A673 (cell line): Measurements from ENCODE around the gene CDC6. TPM values are rescaled to one million over a fixed set of nuclear protein-coding genes. Genes with fewer than 3 reads are reported as not detected.

Source experiments
- BruUV-seq: library from RNA; stranded (reverse); fragments of 400-500 nt; replicated peaks from 2 replicates; lab custom pipeline; 2021; lab: Mats Ljungman, UMichigan
- CTCF ChIA-PET: fragments of 300-600 bp; sonication (Branson Sonifier 250); formaldehyde crosslinking; loops from one replicate; lab custom pipeline; 2022; ENCODE audit warnings: antibody characterized with exemption; lab: Charles Lee
- POLR2A ChIA-PET: fragments of 300-600 bp; sonication (Branson Sonifier 250); formaldehyde crosslinking; loops from one replicate; lab custom pipeline; 2022; ENCODE audit warnings: antibody characterized with exemption; ENCODE audit not compliant: low non-redundant PET; lab: Charles Lee
- DNase-seq: peaks from one replicate; pipeline ENCODE4 v3.0.0-alpha.2; 2015; ENCODE audit warnings: low spot score
- H3K27ac ChIP-seq: fragments of 200-600 bp; sonication (generic); 2 replicates; pipeline ENCODE4 v1.5.1; 2016; ENCODE audit warnings: mixed run types, low read depth, mild to moderate bottlenecking, mixed read lengths, antibody characterized with exemption, low read length; ENCODE audit not compliant: poor library complexity, severe bottlenecking
- H3K27me3 ChIP-seq: fragments of 200-600 bp; sonication (generic); replicated peaks from 2 replicates; pipeline ENCODE4 v1.6.1; 2017; ENCODE audit warnings: mixed run types, low read depth, mild to moderate bottlenecking, mixed read lengths, antibody characterized with exemption, low read length; ENCODE audit not compliant: insufficient read depth, poor library complexity
- H3K36me3 ChIP-seq: fragments of 200-600 bp; sonication (generic); 2 replicates; pipeline ENCODE4 v1.6.1; 2016; ENCODE audit warnings: mixed run types, mild to moderate bottlenecking, mixed read lengths, antibody characterized with exemption, low read length; ENCODE audit not compliant: insufficient read depth, poor library complexity, severe bottlenecking
- H3K4me1 ChIP-seq: fragments of 200-600 bp; sonication (generic); 2 replicates; pipeline ENCODE4 v1.6.1; 2017; ENCODE audit warnings: mixed run types, mild to moderate bottlenecking, mixed read lengths, antibody characterized with exemption, low read length; ENCODE audit not compliant: insufficient read depth, poor library complexity, severe bottlenecking
- H3K4me3 ChIP-seq: fragments of 200-600 bp; sonication (generic); 2 replicates; pipeline ENCODE4 v1.5.1; 2016; ENCODE audit warnings: low read depth, mixed run types, mild to moderate bottlenecking, mixed read lengths, low read length; ENCODE audit not compliant: poor library complexity, severe bottlenecking
- H3K9me3 ChIP-seq: fragments of 200-600 bp; sonication (generic); 2 replicates; pipeline ENCODE4 v1.6.1; 2016; ENCODE audit warnings: mixed run types, low read depth, mild to moderate bottlenecking, mixed read lengths, antibody characterized with exemption, low read length; ENCODE audit not compliant: poor library complexity, severe bottlenecking
- CTCF ChIP-seq: fragments of 300-800, 200-600 bp; sonication (generic); conservative IDR thresholded peaks from 2 replicates; pipeline ENCODE4 v1.5.1; 2017; ENCODE audit warnings: low read depth, mild to moderate bottlenecking, antibody characterized with exemption, low read length, moderate library complexity, mixed read lengths
- EZH2 ChIP-seq: fragments of 200-600 bp; sonication (generic); IDR thresholded peaks from 2 replicates; pipeline ENCODE4 v1.6.1; 2017; ENCODE audit warnings: borderline replicate concordance, low read depth, mild to moderate bottlenecking, mixed read lengths, antibody characterized with exemption, low read length; ENCODE audit not compliant: poor library complexity, severe bottlenecking
- intact Hi-C: fragments of 100-400 bp; cut with micrococcal nuclease; formaldehyde crosslinking; loops from one replicate; pipeline ENCODE4 v1.10.0; 2022; ENCODE audit not compliant: unreplicated experiment
- total RNA-seq: library from RNA; stranded (reverse); gene quantifications from 2 replicates; pipeline ENCODE4 v1.2.3, GENCODE V29; 2021

The CDC6 gene
- total RNA-seq, 1 experiment from 2014 or later: 85.7 TPM

GRCh38 chr17:40341808-40342503 lies 54.3 kb downstream of the CDC6 start:
- peak overlapping the region; percentile 63 for H3K4me3 ChIP-seq
- TF ChIP-seq EZH2 (no peak), CTCF (no peak)
- H3K27me3 ChIP-seq: no peaks in the 10 kb centered on the region
- peak overlapping the region; percentile 79 for H3K27ac ChIP-seq
- DNase-seq: no peak
- H3K36me3 ChIP-seq: no peaks in the 10 kb centered on the region
- no TSS peak for BruUV-seq
- ChIA-PET POLR2A (no interaction called here), CTCF (no interaction called here)
- peaks cover 30% of the 10 kb centered on the region for H3K4me1 ChIP-seq
- no peaks in the 10 kb centered on the region for H3K9me3 ChIP-seq
- intact Hi-C loops: no loop called here

GRCh38 chr17:40342504-40343218 lies 55.0 kb downstream of the CDC6 start:
- POLR2A ChIA-PET: no interaction called here
- DNase-seq: no peak
- H3K36me3 ChIP-seq: no peaks in the 10 kb centered on the region
- intact Hi-C loops: no loop called here
- no peaks in the 10 kb centered on the region for H3K27me3 ChIP-seq
- TF ChIP-seq EZH2: no peak
- no peak for TF ChIP-seq CTCF
- H3K4me1 ChIP-seq: peaks cover 37% of the 10 kb centered on the region
- no TSS peak for BruUV-seq
- CTCF ChIA-PET: no interaction called here
- peak overlapping the region; percentile 63 for H3K4me3 ChIP-seq
- H3K27ac ChIP-seq: peak overlapping the region; percentile 79
- H3K9me3 ChIP-seq: no peaks in the 10 kb centered on the region

- no peaks in the 10 kb centered on the region for H3K36me3 ChIP-seq
- DNase-seq: no peak
- intact Hi-C loops: no loop called here
- TF ChIP-seq CTCF (no peak), EZH2 (no peak)
- H3K9me3 ChIP-seq: no peaks in the 10 kb centered on the region
- no peaks in the 10 kb centered on the region for H3K27me3 ChIP-seq
- POLR2A ChIA-PET: no interaction called here
- peak overlapping the region; percentile 79 for H3K27ac ChIP-seq
- peak overlapping the region; percentile 63 for H3K4me3 ChIP-seq
- CTCF ChIA-PET: no interaction called here
- peaks cover 45% of the 10 kb centered on the region for H3K4me1 ChIP-seq
- no TSS peak for BruUV-seq
Observed at GRCh38 chr17:40343219-40344119, 55.8 kb downstream of the CDC6 start.
